GM12864 (cell line): ENCODE data around the gene GLYAT.

Source experiments
- DNase-seq: peaks from one replicate; pipeline ENCODE4 v3.0.0-alpha.2; 2011; ENCODE audit warnings: low read depth
- H3K4me3 ChIP-seq: 2 replicates; pipeline ENCODE4 v1.5.1; 2011; ENCODE audit warnings: mild to moderate bottlenecking, low read depth, low read length, control low read depth
- CTCF ChIP-seq: IDR thresholded peaks from 2 replicates; pipeline ENCODE4 v1.5.1; 2011; ENCODE audit warnings: low read depth, mild to moderate bottlenecking, moderate library complexity, low read length, control low read depth, inconsistent platforms; ENCODE audit errors: missing control alignments

Gene GLYAT

GRCh38 chr11:58765078-58765477 lies 33.3 kb upstream of the GLYAT start:
- no peak for TF ChIP-seq CTCF
- no peak for DNase-seq
- no peak overlapping the region for H3K4me3 ChIP-seq

DNA sequence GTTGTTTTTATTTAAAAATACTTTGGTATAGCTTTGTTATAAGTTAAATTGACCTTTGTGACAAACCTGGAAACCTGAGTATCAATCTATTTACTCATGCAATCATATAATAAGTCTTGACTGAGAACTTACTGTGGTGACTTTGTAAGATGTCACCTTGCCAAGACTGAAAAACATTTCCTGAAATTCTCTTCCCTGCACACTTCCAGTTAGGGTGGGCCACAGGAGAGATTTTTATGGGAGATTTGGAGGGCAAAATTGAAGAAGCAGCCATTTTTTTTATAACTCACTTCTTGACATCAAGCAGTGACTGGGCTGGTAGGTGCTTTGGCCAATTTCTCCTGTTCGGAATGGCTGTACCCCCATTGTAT lies 31.4 kb upstream of the GLYAT start:
- TF ChIP-seq CTCF, result no peak
- H3K4me3 ChIP-seq, result no peak overlapping the region
- no peak for DNase-seq

GRCh38 chr11:58762284-58763119 lies 30.8 kb upstream of the GLYAT start:
- no peak for TF ChIP-seq CTCF
- H3K4me3 ChIP-seq, result no peak overlapping the region
- DNase-seq, result no peak

DNA sequence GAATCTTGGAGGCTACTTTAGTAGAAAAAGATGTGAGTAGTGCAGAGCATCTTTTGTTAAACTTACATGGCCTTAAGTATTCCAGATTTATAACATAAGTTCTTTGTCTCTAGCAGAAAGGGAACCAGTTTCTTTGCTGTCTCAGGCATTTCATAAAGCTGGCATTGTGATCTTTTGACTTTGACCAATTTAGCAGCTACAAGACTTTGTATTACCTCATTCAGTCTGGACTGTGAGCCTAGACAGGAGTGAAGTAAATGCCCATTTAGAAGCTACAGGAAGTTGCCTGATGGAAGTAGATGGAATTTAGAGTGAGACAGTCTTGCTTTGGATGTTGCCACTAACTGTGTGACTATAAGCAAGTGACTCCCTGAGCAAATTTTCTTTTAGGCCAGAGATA lies 25.7 kb upstream of the GLYAT start:
- no peak overlapping the region for H3K4me3 ChIP-seq
- no peak for DNase-seq
- no peak for TF ChIP-seq CTCF

DNA sequence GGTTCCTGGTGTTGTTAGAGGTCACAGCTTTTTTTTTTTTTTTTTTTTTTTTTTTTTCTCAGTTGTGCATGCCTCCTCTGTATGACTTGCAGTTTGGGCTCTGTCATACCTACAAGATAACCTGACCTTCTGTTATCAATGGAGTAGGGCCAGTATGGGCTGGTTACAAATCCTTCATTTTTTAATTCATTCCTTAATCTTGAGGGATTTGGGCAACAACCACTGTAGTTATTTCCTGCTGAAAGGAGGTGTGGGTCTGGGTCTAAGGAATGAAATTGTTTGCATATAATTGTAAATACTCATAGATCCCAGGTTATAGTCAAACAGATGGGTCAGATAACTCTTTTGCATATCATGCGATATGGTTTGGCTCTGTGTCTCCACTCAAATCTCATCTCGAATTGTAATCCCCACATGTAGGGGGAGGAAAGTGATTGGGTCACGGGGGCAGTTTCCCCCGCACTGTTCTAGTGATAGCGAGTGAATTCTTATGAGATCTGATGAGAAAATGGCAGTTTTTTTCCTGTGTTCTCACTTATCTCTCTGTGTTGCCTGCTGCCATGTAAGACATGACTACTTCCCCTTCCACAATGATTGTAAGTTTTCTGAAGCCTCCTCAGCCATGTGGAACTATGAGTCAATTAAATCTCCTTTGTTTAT lies 14.1 kb upstream of the GLYAT start:
- no peak for DNase-seq
- TF ChIP-seq CTCF, result no peak
- H3K4me3 ChIP-seq, result no peak overlapping the region

DNA sequence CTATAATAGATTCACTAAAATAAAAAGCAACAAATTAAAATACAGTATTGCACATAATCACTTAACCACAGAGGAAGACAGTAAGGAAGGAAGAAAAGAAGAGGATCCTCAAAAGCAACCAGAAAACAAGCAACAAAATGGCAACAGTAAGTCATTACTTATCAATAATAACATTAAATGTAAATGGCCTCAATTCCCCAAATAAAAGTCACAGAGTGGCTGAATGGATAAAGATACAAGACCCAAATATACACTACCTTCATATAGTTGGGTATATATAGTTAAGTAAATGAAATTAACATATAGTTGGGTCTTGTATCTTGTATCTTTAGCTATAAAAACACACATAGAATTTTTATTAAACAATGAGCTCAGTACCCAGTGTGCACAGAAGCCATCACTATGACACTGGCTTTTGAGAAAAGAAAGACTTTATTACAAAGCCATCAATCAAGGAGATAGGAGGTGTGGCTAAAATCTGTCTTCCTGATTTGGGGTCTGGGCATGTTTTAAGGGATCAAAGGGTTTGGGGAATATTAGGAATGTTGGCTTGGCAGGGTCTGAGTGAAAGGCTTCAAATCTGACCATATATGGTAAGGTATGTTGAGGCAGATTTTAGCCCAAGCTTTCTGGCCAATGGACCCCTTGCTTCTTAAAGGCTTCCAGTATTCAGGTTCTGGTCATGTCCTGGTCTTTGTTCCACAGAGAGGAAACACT lies 13.4 kb upstream of the GLYAT start:
- TF ChIP-seq CTCF, result no peak
- H3K4me3 ChIP-seq, result no peak overlapping the region
- DNase-seq, result no peak
